ENCODE data around the gene ALG8. TPM values are rescaled to one million over a fixed set of nuclear protein-coding genes. Genes with fewer than 3 reads are reported as not detected.
"Not testable (repeated sequence)": the region's sequence is repeated elsewhere in the genome, so short reads cannot be mapped to it uniquely, and the experiment has no call there.

The ALG8 gene
- total RNA-seq, 1 donor from 2014 or later = 32.6 TPM

GRCh38 chr11:78060533-78060932 is 78.9 kb downstream of the ALG8 start:
- Histone ChIP-seq H3K9me3 (no peaks in the 10 kb centered on the region), H3K4me1 (no peaks in the 10 kb centered on the region), H3K36me3 (no peaks in the 10 kb centered on the region), H3K4me3 (no peak overlapping the region), H3K27ac (no peak overlapping the region), H3K27me3 (ENCODE audit: low read depth) (no peaks in the 10 kb centered on the region)
- intact Hi-C loops (cut with DNase I) = no loop called here
- ATAC-seq (no peak), DNase-seq (no peak)
- no peak for TF ChIP-seq CTCF (IDR thresholded peaks at IDR 0.05)

- H3K9me3 ChIP-seq; ATAC-seq; H3K4me1 ChIP-seq; DNase-seq; H3K36me3 ChIP-seq; H3K4me3 ChIP-seq; H3K27ac ChIP-seq; intact Hi-C loops (cut with DNase I); H3K27me3 ChIP-seq (ENCODE audit: low read depth): not testable (repeated sequence)
Measured at GRCh38 chr11:78059749-78060328, 79.6 kb downstream of the ALG8 start.

- Histone ChIP-seq H3K9me3 (no peaks in the 10 kb centered on the region), H3K4me3 (no peak overlapping the region), H3K4me1 (no peaks in the 10 kb centered on the region), H3K36me3 (no peaks in the 10 kb centered on the region), H3K27ac (no peak overlapping the region), H3K27me3 (ENCODE audit: low read depth) (no peaks in the 10 kb centered on the region)
- TF ChIP-seq CTCF (IDR thresholded peaks at IDR 0.05) = no peak
- ATAC-seq = no peak
- DNase-seq = no peak
- intact Hi-C loops (cut with DNase I) = no loop called here
Measured at GRCh38 chr11:78057462-78058055, 81.9 kb downstream of the ALG8 start.

GRCh38 chr11:78056093-78056492 is 83.3 kb downstream of the ALG8 start:
- no peak for TF ChIP-seq CTCF (IDR thresholded peaks at IDR 0.05)
- no peak overlapping the region for H3K27ac ChIP-seq
- H3K4me3 ChIP-seq = no peak overlapping the region
- H3K9me3 ChIP-seq = no peaks in the 10 kb centered on the region
- no peaks in the 10 kb centered on the region for H3K4me1 ChIP-seq
- no peaks in the 10 kb centered on the region for H3K27me3 ChIP-seq (ENCODE audit: low read depth)
- intact Hi-C loops (cut with DNase I) = no loop called here
- ATAC-seq (no peak), DNase-seq (no peak)
- H3K36me3 ChIP-seq = no peaks in the 10 kb centered on the region

GRCh38 chr11:78054971-78055370 is 84.5 kb downstream of the ALG8 start:
- no peak for ATAC-seq

More at GRCh38 chr11:78054971-78055370, 84.5 kb downstream of the ALG8 start:
- intact Hi-C loops (cut with DNase I) = no loop called here
- Histone ChIP-seq H3K4me3 (no peak overlapping the region), H3K27me3 (ENCODE audit: low read depth) (no peaks in the 10 kb centered on the region), H3K27ac (no peak overlapping the region), H3K4me1 (no peaks in the 10 kb centered on the region), H3K9me3 (no peaks in the 10 kb centered on the region), H3K36me3 (no peaks in the 10 kb centered on the region)
- no peak for DNase-seq
- no peak for TF ChIP-seq CTCF (IDR thresholded peaks at IDR 0.05)

Measured in lower lobe of right lung (tissue), 2 donors.